Neural progenitor cell (in vitro differentiated cells): Measurements from ENCODE around the gene C11orf58. TPM values are rescaled to one million over a fixed set of nuclear protein-coding genes. Genes with fewer than 3 reads are reported as not detected.

Experiments
- DNase-seq: peaks from one replicate; pipeline ENCODE4 v3.0.0-alpha.2; 2016; ENCODE audit warnings: low spot score
- H2AFZ ChIP-seq: fragments of 200-600 bp; sonication (generic); replicated peaks from 2 replicates; pipeline ENCODE4 v1.6.1; 2016; ENCODE audit warnings: antibody characterized with exemption
- H3F3A ChIP-seq: fragments of 200-600 bp; sonication (generic); 2 replicates; pipeline ENCODE4 v1.6.1; 2016; ENCODE audit warnings: antibody characterized with exemption, low read depth
- H3K27ac ChIP-seq: fragments of 200-600 bp; sonication (generic); 2 replicates; pipeline ENCODE4 v1.5.1; 2016; ENCODE audit warnings: mild to moderate bottlenecking
- H3K27me3 ChIP-seq: fragments of 200-600 bp; sonication (generic); 2 replicates; pipeline ENCODE4 v1.6.1; 2016; ENCODE audit warnings: mild to moderate bottlenecking, moderate library complexity
- H3K36me3 ChIP-seq: fragments of 200-600 bp; sonication (generic); 2 replicates; pipeline ENCODE4 v1.5.1; 2016
- H3K4me1 ChIP-seq: fragments of 200-600 bp; sonication (generic); 2 replicates; pipeline ENCODE4 v1.6.1; 2016; ENCODE audit warnings: mixed run types
- H3K4me2 ChIP-seq: fragments of 200-600 bp; sonication (generic); 2 replicates; pipeline ENCODE4 v1.6.1; 2016
- H3K4me3 ChIP-seq: fragments of 200-600 bp; sonication (generic); 2 replicates; pipeline ENCODE4 v1.5.1; 2016
- H3K79me2 ChIP-seq: fragments of 200-600 bp; sonication (generic); 2 replicates; pipeline ENCODE4 v1.6.1; 2016; ENCODE audit warnings: low read depth
- H3K9ac ChIP-seq: fragments of 200-600 bp; sonication (generic); 2 replicates; pipeline ENCODE4 v1.6.1; 2016
- H3K9me3 ChIP-seq: fragments of 200-600 bp; sonication (generic); 2 replicates; pipeline ENCODE4 v1.5.1; 2016; ENCODE audit warnings: low read depth
- H4K20me1 ChIP-seq: fragments of 200-600 bp; sonication (generic); 2 replicates; pipeline ENCODE4 v1.6.1; 2016; ENCODE audit warnings: low read depth
- H3K27ac Mint-ChIP-seq: 3 replicates; pipeline ENCODE4 v1.8.0; 2021; ENCODE audit warnings: mixed read lengths
- H3K27me3 Mint-ChIP-seq: 2 replicates; pipeline ENCODE4 v1.8.0; 2022; ENCODE audit warnings: low read depth, mild to moderate bottlenecking, inconsistent platforms, moderate library complexity, mixed read lengths; ENCODE audit not compliant: insufficient read depth
- H3K36me3 Mint-ChIP-seq: 3 replicates; pipeline ENCODE4 v1.8.0; 2021; ENCODE audit warnings: mixed read lengths
- H3K4me1 Mint-ChIP-seq: 3 replicates; pipeline ENCODE4 v1.8.0; 2021; ENCODE audit warnings: mixed read lengths
- H3K4me3 Mint-ChIP-seq: 3 replicates; pipeline ENCODE4 v1.8.0; 2021; ENCODE audit warnings: mild to moderate bottlenecking, moderate library complexity, mixed read lengths
- H3K9me3 Mint-ChIP-seq: 3 replicates; pipeline ENCODE4 v1.8.0; 2020; ENCODE audit warnings: mixed read lengths
- EZH2 ChIP-seq: fragments of 200-600 bp; sonication (generic); IDR thresholded peaks from 2 replicates; pipeline ENCODE4 v1.6.1; 2017; ENCODE audit warnings: antibody characterized with exemption, mild to moderate bottlenecking, moderate library complexity
- EZH2phosphoT487 ChIP-seq: fragments of 200-600 bp; sonication (generic); IDR thresholded peaks from 2 replicates; pipeline ENCODE4 v1.6.1; 2017; ENCODE audit warnings: antibody characterized with exemption
- total RNA-seq: library from RNA; depleted of rRNA; stranded (reverse); fragments of >200 nt; gene quantifications from 2 replicates; pipeline ENCODE4 v1.2.3, GENCODE V29; 2015; ENCODE audit warnings: low replicate concordance
- TF ChIP-seq, protein P1 (sequence below): fragments of 200-600 bp; sonication (generic); IDR thresholded peaks from 2 replicates; pipeline ENCODE4 v1.5.1; 2017; ENCODE audit warnings: antibody characterized with exemption, mild to moderate bottlenecking

C11orf58 gene
- 241 and 320 TPM in 2 replicates for total RNA-seq

- H3K4me3 Mint-ChIP-seq: no peak within 1 kb of the TSS
These were observed at the start of gene C11orf58 for GRCh38 chr11:16738193-16738946. Gene C11orf58, plus strand, starts transcription at chr11:16738647. Its CDS starts 132 bp downstream, at chr11:16738779.

DNA sequence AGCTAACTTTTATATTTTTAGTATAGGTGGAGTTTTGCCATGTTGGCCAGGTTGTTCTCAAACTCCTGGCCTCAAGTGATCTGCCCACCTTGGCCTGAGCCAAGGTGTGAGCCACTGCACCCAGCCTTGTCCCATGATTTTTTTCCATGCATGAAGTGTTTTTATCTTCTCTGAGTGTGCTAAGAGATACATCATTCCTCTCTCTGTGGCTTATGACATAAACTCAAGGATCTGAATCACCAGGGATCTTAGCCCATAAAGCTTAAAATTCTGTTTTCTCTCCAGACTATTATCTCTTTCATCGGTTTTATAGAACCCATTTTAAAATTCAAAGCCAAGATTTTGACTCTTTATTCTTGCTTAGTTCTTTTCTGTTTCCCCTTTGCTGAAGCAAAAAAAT, 48.4 kb upstream of the C11orf58 start:
- TF ChIP-seq, protein P1, sequence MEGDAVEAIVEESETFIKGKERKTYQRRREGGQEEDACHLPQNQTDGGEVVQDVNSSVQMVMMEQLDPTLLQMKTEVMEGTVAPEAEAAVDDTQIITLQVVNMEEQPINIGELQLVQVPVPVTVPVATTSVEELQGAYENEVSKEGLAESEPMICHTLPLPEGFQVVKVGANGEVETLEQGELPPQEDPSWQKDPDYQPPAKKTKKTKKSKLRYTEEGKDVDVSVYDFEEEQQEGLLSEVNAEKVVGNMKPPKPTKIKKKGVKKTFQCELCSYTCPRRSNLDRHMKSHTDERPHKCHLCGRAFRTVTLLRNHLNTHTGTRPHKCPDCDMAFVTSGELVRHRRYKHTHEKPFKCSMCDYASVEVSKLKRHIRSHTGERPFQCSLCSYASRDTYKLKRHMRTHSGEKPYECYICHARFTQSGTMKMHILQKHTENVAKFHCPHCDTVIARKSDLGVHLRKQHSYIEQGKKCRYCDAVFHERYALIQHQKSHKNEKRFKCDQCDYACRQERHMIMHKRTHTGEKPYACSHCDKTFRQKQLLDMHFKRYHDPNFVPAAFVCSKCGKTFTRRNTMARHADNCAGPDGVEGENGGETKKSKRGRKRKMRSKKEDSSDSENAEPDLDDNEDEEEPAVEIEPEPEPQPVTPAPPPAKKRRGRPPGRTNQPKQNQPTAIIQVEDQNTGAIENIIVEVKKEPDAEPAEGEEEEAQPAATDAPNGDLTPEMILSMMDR: no peak
- TF ChIP-seq EZH2phosphoT487 (no peak), EZH2 (no peak)
- Histone ChIP-seq H3K27ac (no peak overlapping the region), H3K9me3 (no peaks in the 10 kb centered on the region), H3F3A (no peaks in the 10 kb centered on the region), H3K9ac (no peak overlapping the region), H3K4me1 (no peaks in the 10 kb centered on the region), H3K27me3 (no peaks in the 10 kb centered on the region), H3K4me2 (no peak overlapping the region), H2AFZ (no peak overlapping the region), H4K20me1 (no peaks in the 10 kb centered on the region), H3K79me2 (no peaks in the 10 kb centered on the region), H3K4me3 (no peak overlapping the region), H3K36me3 (no peaks in the 10 kb centered on the region)
- H3K4me1 Mint-ChIP-seq: no peaks in the 10 kb centered on the region
- H3K36me3 Mint-ChIP-seq: no peaks in the 10 kb centered on the region
- no peak for DNase-seq
- H3K27me3 Mint-ChIP-seq: no peaks in the 10 kb centered on the region
- H3K9me3 Mint-ChIP-seq: no peaks in the 10 kb centered on the region
- no peak overlapping the region for H3K4me3 Mint-ChIP-seq
- H3K27ac Mint-ChIP-seq: no peak overlapping the region

More at GRCh38 chr11:16738193-16738946, at the start of gene C11orf58:
- peaks cover 11% of the 10 kb centered on the region for H3K9me3 Mint-ChIP-seq
- H3K36me3 Mint-ChIP-seq: peaks cover 18% of the 10 kb centered on the region
- H3F3A ChIP-seq: no peaks in the 10 kb centered on the region
- H3K4me1 ChIP-seq: peaks cover 4% of the 10 kb centered on the region
- H3K9ac ChIP-seq: peak within 1 kb of the TSS; percentile 99
- no peaks in the 10 kb centered on the region for H3K27me3 ChIP-seq
- no peaks in the 10 kb centered on the region for H3K36me3 ChIP-seq
- peak within 1 kb of the TSS; percentile 85 for H3K4me3 ChIP-seq
- H3K9me3 ChIP-seq: no peaks in the 10 kb centered on the region
- H3K27ac ChIP-seq: peak within 1 kb of the TSS; percentile 85
- H3K4me1 Mint-ChIP-seq: peaks cover 8% of the 10 kb centered on the region
- TF ChIP-seq EZH2: no peak
- no peak for TF ChIP-seq EZH2phosphoT487
- TF ChIP-seq, protein P1: no peak
- peak; percentile 98 for DNase-seq
- peak within 1 kb of the TSS; percentile 88 for H2AFZ ChIP-seq
- peak within 1 kb of the TSS; percentile 80 for H3K27ac Mint-ChIP-seq
- peaks cover 59% of the 10 kb centered on the region for H3K79me2 ChIP-seq
- H4K20me1 ChIP-seq: peaks cover 38% of the 10 kb centered on the region
- H3K4me2 ChIP-seq: peak within 1 kb of the TSS; percentile 98
- H3K27me3 Mint-ChIP-seq: peaks cover 2% of the 10 kb centered on the region

- H3K27me3 Mint-ChIP-seq: no peaks in the 10 kb centered on the region
- H3K36me3 Mint-ChIP-seq: no peaks in the 10 kb centered on the region
- Histone ChIP-seq H2AFZ (no peak overlapping the region), H3K36me3 (no peaks in the 10 kb centered on the region), H3K27me3 (no peaks in the 10 kb centered on the region), H3K4me1 (no peaks in the 10 kb centered on the region), H3K79me2 (no peaks in the 10 kb centered on the region), H3K9ac (no peak overlapping the region), H3K4me2 (no peak overlapping the region), H4K20me1 (no peaks in the 10 kb centered on the region), H3K4me3 (no peak overlapping the region), H3K27ac (no peak overlapping the region), H3F3A (no peaks in the 10 kb centered on the region), H3K9me3 (no peaks in the 10 kb centered on the region)
- TF ChIP-seq, protein P1: no peak
- TF ChIP-seq EZH2 (no peak), EZH2phosphoT487 (no peak)
- DNase-seq: no peak
- no peak overlapping the region for H3K4me3 Mint-ChIP-seq
- no peaks in the 10 kb centered on the region for H3K9me3 Mint-ChIP-seq
- no peak overlapping the region for H3K27ac Mint-ChIP-seq
- no peaks in the 10 kb centered on the region for H3K4me1 Mint-ChIP-seq
These were observed 34.7 kb upstream of the C11orf58 start for GRCh38 chr11:16703795-16704194.
